ENCODE results near the gene TBL3.
"Not testable (repeated sequence)": the region's sequence is repeated elsewhere in the genome, so short reads cannot be mapped to it uniquely, and the experiment has no call there.

TBL3 gene

GRCh38 chr16:1999866-2000514 is 28.1 kb downstream of the TBL3 start:
- no peak for DNase-seq (ENCODE audit: low spot score)

GRCh38 chr16:2001035-2001434 is 29.2 kb downstream of the TBL3 start:
- DNase-seq (ENCODE audit: low spot score) = no peak

GRCh38 chr16:2001456-2002355 is 29.9 kb downstream of the TBL3 start:
- DNase-seq (ENCODE audit: low spot score) = no peak

GRCh38 chr16:2002406-2003230 is 30.8 kb downstream of the TBL3 start:
- no peak for DNase-seq (ENCODE audit: low spot score)

- no peak for DNase-seq (ENCODE audit: low spot score)
Measured at GRCh38 chr16:2003231-2003826, 31.5 kb downstream of the TBL3 start.

GRCh38 chr16:2003827-2004641 is 32.2 kb downstream of the TBL3 start:
- peak; percentile 97 for DNase-seq (ENCODE audit: low spot score)

GRCh38 chr16:2004795-2005517 is 33.1 kb downstream of the TBL3 start:
- DNase-seq (ENCODE audit: low spot score) = no peak

GRCh38 chr16:2005646-2006045 is 33.8 kb downstream of the TBL3 start:
- no peak for DNase-seq (ENCODE audit: low spot score)

GRCh38 chr16:2006317-2006716 is 34.5 kb downstream of the TBL3 start:
- no peak for DNase-seq (ENCODE audit: low spot score)

GRCh38 chr16:2007081-2007836 is 35.4 kb downstream of the TBL3 start:
- DNase-seq (ENCODE audit: low spot score) = no peak

- no peak for DNase-seq (ENCODE audit: low spot score)
Measured at GRCh38 chr16:2008009-2008526, 36.2 kb downstream of the TBL3 start.

GRCh38 chr16:2008631-2009163 is 36.8 kb downstream of the TBL3 start:
- no peak for DNase-seq (ENCODE audit: low spot score)

GRCh38 chr16:2009164-2009711 is 37.4 kb downstream of the TBL3 start:
- no peak for DNase-seq (ENCODE audit: low spot score)

GRCh38 chr16:2009791-2010510 is 38.1 kb downstream of the TBL3 start, which contains the start of gene ZNF598:
TSS of gene ZNF598 (minus strand) at chr16:2009821.
- peak; percentile 86 for DNase-seq (ENCODE audit: low spot score)

- DNase-seq (ENCODE audit: low spot score) = not testable (repeated sequence)
Measured at GRCh38 chr16:2011726-2012125, 39.9 kb downstream of the TBL3 start.

GRCh38 chr16:2013527-2013926 is 41.7 kb downstream of the TBL3 start:
- no peak for DNase-seq (ENCODE audit: low spot score)

GRCh38 chr16:2015117-2015946 is 43.5 kb downstream of the TBL3 start:
- no peak for DNase-seq (ENCODE audit: low spot score)

GRCh38 chr16:2015947-2016208 is 44.0 kb downstream of the TBL3 start:
- no peak for DNase-seq (ENCODE audit: low spot score)
